ENCODE data around the gene EMILIN2.

The EMILIN2 gene

GRCh38 chr18:2960983-2961696 is 114.3 kb downstream of the EMILIN2 start:
- H3K27me3 ChIP-seq (ENCODE audit: control insufficient read depth, insufficient read depth, low read length): no peaks in the 10 kb centered on the region
- no peak overlapping the region for H3K9ac ChIP-seq (ENCODE audit: low read length)
- no peaks in the 10 kb centered on the region for H3K9me3 ChIP-seq (ENCODE audit: control insufficient read depth, low read length)
- no peaks in the 10 kb centered on the region for H3K36me3 ChIP-seq (ENCODE audit: control insufficient read depth, insufficient read depth, low read length)
- H3K4me3 ChIP-seq (ENCODE audit: low read length): no peak overlapping the region
- peaks cover 34% of the 10 kb centered on the region for H3K4me1 ChIP-seq (ENCODE audit: control insufficient read depth, insufficient read depth, low read length)

DNA sequence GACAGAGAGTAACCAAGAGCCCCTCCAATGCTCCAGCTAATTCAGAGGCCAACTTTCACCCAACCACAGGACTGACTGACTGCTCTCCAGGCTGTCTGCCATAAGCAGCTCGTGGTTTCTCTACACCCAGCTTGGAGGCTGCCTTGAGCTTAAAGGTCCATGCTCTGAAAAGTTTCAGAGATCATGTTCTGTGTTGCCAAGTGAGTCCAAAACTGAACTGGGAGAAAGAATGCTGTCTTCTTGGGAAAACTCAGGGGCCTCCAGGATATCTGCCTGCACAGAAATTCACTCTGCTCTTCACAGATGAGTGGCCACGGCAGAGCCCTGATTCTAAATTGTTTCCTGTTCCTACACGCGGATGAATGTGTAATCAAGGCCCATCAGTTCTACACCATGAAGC is 115.0 kb downstream of the EMILIN2 start:
- Histone ChIP-seq H3K4me3 (ENCODE audit: low read length) (no peak overlapping the region), H3K9ac (ENCODE audit: low read length) (no peak overlapping the region), H3K9me3 (ENCODE audit: control insufficient read depth, low read length) (no peaks in the 10 kb centered on the region), H3K36me3 (ENCODE audit: control insufficient read depth, insufficient read depth, low read length) (no peaks in the 10 kb centered on the region), H3K4me1 (ENCODE audit: control insufficient read depth, insufficient read depth, low read length) (peaks cover 39% of the 10 kb centered on the region), H3K27me3 (ENCODE audit: control insufficient read depth, insufficient read depth, low read length) (no peaks in the 10 kb centered on the region)

DNA sequence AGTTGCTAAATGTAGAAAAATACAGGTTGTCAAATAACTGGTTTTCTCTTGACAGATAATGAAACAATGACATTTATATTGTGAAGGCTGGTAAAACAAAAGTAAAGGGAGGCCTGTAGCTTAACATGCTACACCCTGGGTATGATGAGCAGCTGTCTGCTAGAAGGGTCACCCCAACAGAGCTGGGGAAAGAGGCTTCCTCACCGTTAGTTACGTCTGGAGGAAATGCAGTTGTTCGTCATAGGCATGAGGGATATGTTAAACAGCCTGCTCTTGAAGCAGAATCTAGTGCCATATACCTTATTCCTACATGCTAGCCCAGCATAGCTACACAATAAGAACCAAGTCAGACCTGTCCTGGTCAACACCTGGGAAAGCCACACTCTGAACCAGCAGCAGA is 116.2 kb downstream of the EMILIN2 start:
- Histone ChIP-seq H3K4me3 (ENCODE audit: low read length) (no peak overlapping the region), H3K36me3 (ENCODE audit: control insufficient read depth, insufficient read depth, low read length) (no peaks in the 10 kb centered on the region), H3K9me3 (ENCODE audit: control insufficient read depth, low read length) (no peaks in the 10 kb centered on the region), H3K27me3 (ENCODE audit: control insufficient read depth, insufficient read depth, low read length) (no peaks in the 10 kb centered on the region), H3K4me1 (ENCODE audit: control insufficient read depth, insufficient read depth, low read length) (peaks cover 43% of the 10 kb centered on the region), H3K9ac (ENCODE audit: low read length) (no peak overlapping the region)

GRCh38 chr18:2964361-2965010 is 117.7 kb downstream of the EMILIN2 start:
- Histone ChIP-seq H3K4me3 (ENCODE audit: low read length) (no peak overlapping the region), H3K9me3 (ENCODE audit: control insufficient read depth, low read length) (no peaks in the 10 kb centered on the region), H3K9ac (ENCODE audit: low read length) (no peak overlapping the region), H3K27me3 (ENCODE audit: control insufficient read depth, insufficient read depth, low read length) (no peaks in the 10 kb centered on the region), H3K36me3 (ENCODE audit: control insufficient read depth, insufficient read depth, low read length) (no peaks in the 10 kb centered on the region), H3K4me1 (ENCODE audit: control insufficient read depth, insufficient read depth, low read length) (peaks cover 43% of the 10 kb centered on the region)
